NB4 (cell line): Measurements from ENCODE around the gene SCGN.

ENCODE experiments used
- DNase-seq: peaks from one replicate; pipeline ENCODE4 v3.0.0; 2010; ENCODE audit warnings: low read depth
- H3K4me3 ChIP-seq: one replicate; pipeline ENCODE4 v1.5.1; 2011; ENCODE audit warnings: mild to moderate bottlenecking, low read depth, low read length, moderate library complexity
- CTCF ChIP-seq: IDR thresholded peaks from one replicate; pipeline ENCODE4 v1.5.1; 2012; ENCODE audit warnings: low read depth, low read length
- MAX ChIP-seq: IDR thresholded peaks from 2 replicates; pipeline ENCODE4 v1.6.1; 2011; ENCODE audit warnings: low read depth, low read length
- MYC ChIP-seq: IDR thresholded peaks from 2 replicates; pipeline ENCODE4 v1.6.1; 2011; ENCODE audit warnings: low read depth, low read length
- POLR2A ChIP-seq: IDR thresholded peaks from 2 replicates; pipeline ENCODE4 v1.6.1; 2011; ENCODE audit warnings: mild to moderate bottlenecking; ENCODE audit not compliant: insufficient read length; ENCODE audit errors: extremely low read depth

Gene SCGN

GRCh38 chr6:25613415-25613814, 38.6 kb upstream of the SCGN start:
- no peak for TF ChIP-seq POLR2A
- no peak for TF ChIP-seq MAX
- TF ChIP-seq CTCF, result no peak
- no peak for TF ChIP-seq MYC
- H3K4me3 ChIP-seq, result no peak overlapping the region
- no peak for DNase-seq

GRCh38 chr6:25614052-25614451, 38.0 kb upstream of the SCGN start:
- no peak for DNase-seq
- no peak overlapping the region for H3K4me3 ChIP-seq
- TF ChIP-seq MAX (no peak), MYC (no peak), POLR2A (no peak), CTCF (no peak)

- no peak for TF ChIP-seq POLR2A
- TF ChIP-seq CTCF, result no peak
- no peak for TF ChIP-seq MYC
- TF ChIP-seq MAX, result no peak
- H3K4me3 ChIP-seq, result no peak overlapping the region
- no peak for DNase-seq
Measured at GRCh38 chr6:25615471-25615870, 36.5 kb upstream of the SCGN start.

- TF ChIP-seq CTCF, result no peak
- no peak for TF ChIP-seq MAX
- no peak for TF ChIP-seq MYC
- no peak for TF ChIP-seq POLR2A
- DNase-seq, result peak; percentile 49
- H3K4me3 ChIP-seq, result no peak overlapping the region
Measured at GRCh38 chr6:25617997-25618396, 34.0 kb upstream of the SCGN start.

GRCh38 chr6:25619217-25619616, 32.8 kb upstream of the SCGN start:
- no peak for TF ChIP-seq MAX
- TF ChIP-seq CTCF, result no peak
- TF ChIP-seq MYC, result no peak
- no peak for TF ChIP-seq POLR2A
- no peak overlapping the region for H3K4me3 ChIP-seq
- peak; percentile 63 for DNase-seq

GRCh38 chr6:25620391-25620790, 31.6 kb upstream of the SCGN start:
- no peak overlapping the region for H3K4me3 ChIP-seq
- no peak for DNase-seq
- TF ChIP-seq MYC (no peak), POLR2A (no peak), MAX (no peak), CTCF (no peak)
